ENCODE data around the gene CMIP. TPM values are rescaled to one million over a fixed set of nuclear protein-coding genes. Genes with fewer than 3 reads are reported as not detected.

CMIP gene
- total and polyA plus RNA-seq, 10 of the 15 experiments (the other 5 are each of a cell fraction or from before 2014, with no cell fraction given) = 1.2 to 43.2 (median 4.4) TPM

GRCh38 chr16:81745704-81746558 lies 301.3 kb downstream of the CMIP start (continued):
- TF ChIP-seq CTCF (IDR thresholded peaks at IDR 0.05 in 2 of 3, conservative IDR thresholded peaks at IDR 0.05 in 1 of 3; ENCODE audit: control insufficient read depth in 2 of 3, extremely low read depth in 1 of 3, insufficient read depth in 1 of 3, low read depth in 3 of 3, low read length in 3 of 3) (no peak), BHLHE40 (IDR thresholded peaks at IDR 0.05; ENCODE audit: borderline replicate concordance in 1 of 2, low read depth in 2 of 2, low read length in 1 of 2) (peak in 1 of 2 experiments; percentile 32; a peak in 1 of 4 replicates), ZBTB40 (IDR thresholded peaks at IDR 0.05; ENCODE audit: borderline replicate concordance) (peak; percentile 94), ZNF687 (IDR thresholded peaks at IDR 0.05) (peak; percentile 80), EGR1 (IDR thresholded peaks at IDR 0.05; ENCODE audit: borderline replicate concordance in 1 of 2, low read depth in 2 of 2, low read length in 2 of 2) (peak in 1 of 2 experiments; percentile 25; a peak in 1 of 3 replicates), CHD2 (IDR thresholded peaks at IDR 0.05; ENCODE audit: borderline replicate concordance, low read depth, low read length) (no peak), RUNX3 (IDR thresholded peaks at IDR 0.05; ENCODE audit: low read length) (peak; percentile 52), MLLT1 (IDR thresholded peaks at IDR 0.05) (0 out of 2 replicates have a peak, but pooled peaks have one; percentile 30), HCFC1 (IDR thresholded peaks at IDR 0.05; ENCODE audit: low read length) (peak; percentile 86)

All from GM12878 (cell line).